Measurements from ENCODE around the gene GRAMD1C.

The GRAMD1C gene

DNA sequence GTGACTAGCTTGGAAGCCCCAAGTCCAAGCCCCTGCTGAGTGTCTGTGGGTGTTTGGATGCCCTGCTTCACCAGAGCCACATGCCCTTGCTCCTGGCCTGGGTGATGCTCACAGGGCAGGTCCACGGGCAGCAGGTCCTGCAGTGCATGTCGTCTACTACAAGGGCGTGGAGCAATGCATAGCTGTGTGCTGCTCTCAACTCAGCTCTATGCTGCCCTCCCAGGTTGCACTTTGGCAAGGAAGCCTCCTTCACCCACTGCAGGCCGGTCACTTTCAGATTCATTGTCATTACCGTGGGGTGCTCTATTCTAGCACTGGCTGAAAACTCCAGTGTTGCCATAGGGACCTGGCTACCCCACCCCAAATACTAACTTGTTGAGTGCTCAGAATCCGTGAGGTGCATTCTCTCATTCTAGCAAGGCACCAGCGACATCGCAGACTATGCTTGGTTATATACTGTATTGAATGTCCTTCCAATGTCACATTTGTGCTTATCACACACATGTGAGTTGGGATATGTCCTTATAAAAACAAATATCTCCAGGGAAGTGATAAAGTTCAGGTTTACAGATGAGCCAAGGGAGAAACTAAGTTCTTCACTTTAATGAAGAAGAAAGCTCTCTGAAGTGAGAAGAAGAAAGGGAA is 51.8 kb downstream of the GRAMD1C start:
- Mint-ChIP-seq H3K4me3 (no peak overlapping the region), H3K9me3 (no peaks in the 10 kb centered on the region), H3K4me1 (no peaks in the 10 kb centered on the region), H3K27ac (no peak overlapping the region), H3K27me3 (no peaks in the 10 kb centered on the region), H3K36me3 (peaks cover 4% of the 10 kb centered on the region)
- ATAC-seq (ENCODE audit: low read depth) (no peak), DNase-seq (ENCODE audit: low spot score in 2 of 2) (no peak)

DNA sequence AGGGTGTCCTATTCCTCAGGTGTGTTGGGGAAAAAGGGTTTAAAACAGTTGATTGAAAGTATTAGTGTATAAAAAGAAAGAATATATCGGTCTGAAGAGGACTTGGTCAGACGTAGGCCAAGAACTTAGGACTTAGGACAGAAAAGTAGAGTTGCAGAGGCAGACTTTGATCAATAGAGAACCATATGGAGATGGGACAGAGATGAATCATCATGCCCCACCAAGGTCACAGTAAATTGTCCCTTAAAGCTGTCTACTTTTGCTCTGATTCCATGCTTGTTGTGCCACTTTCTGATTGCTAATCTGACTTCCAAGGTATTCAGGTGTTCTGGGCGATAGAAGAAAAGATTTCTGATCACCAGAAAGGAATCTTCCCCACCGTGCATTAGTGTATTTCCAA is 56.3 kb downstream of the GRAMD1C start:
- H3K36me3 Mint-ChIP-seq = peaks cover 2% of the 10 kb centered on the region
- no peaks in the 10 kb centered on the region for H3K9me3 Mint-ChIP-seq
- H3K4me3 Mint-ChIP-seq = no peak overlapping the region
- ATAC-seq (ENCODE audit: low read depth) = no peak
- H3K4me1 Mint-ChIP-seq = peaks cover 7% of the 10 kb centered on the region
- no peaks in the 10 kb centered on the region for H3K27me3 Mint-ChIP-seq
- H3K27ac Mint-ChIP-seq = no peak overlapping the region
- DNase-seq (ENCODE audit: low spot score in 2 of 2) = no peak

DNA sequence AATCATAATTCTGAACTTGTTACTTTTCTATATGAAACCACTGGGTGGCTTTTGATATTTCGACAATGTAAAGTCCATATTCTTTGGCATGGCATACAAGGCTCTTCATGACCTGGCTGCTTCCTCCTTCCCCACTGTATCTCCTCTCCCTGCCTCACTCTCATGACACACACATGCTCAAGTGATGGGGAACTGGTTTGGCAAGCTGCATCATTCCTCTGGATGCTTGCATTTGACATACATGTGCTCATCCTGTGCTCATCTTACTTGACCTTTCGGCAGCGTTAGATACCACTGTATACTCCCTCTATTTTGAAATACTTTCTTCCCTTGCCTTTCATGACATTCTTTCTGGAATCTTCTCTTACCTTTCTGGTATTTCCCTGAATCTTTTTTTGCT is 57.4 kb downstream of the GRAMD1C start:
- Mint-ChIP-seq H3K9me3 (no peaks in the 10 kb centered on the region), H3K27me3 (no peaks in the 10 kb centered on the region)

DNA sequence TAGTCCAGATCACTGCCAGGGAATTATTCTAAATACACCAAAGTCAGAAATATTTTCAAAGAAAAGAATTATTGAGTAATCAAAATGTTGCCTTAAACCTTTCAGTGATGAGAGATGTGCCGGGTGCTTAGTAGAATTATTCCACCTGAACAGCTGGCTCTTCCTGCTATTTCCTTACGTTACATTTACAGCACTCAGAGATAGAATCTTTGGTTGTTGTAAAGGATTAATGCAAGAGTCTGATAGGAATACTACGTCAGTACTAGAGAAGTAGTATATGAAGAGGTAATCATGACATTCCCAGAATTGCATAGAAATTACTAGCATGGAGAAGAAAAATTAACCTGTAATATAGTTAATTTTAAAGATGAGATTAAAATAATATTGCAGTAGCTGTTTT is 58.3 kb downstream of the GRAMD1C start:
- DNase-seq (ENCODE audit: low spot score in 2 of 2) = no peak
- Mint-ChIP-seq H3K4me1 (peaks cover 7% of the 10 kb centered on the region), H3K27me3 (no peaks in the 10 kb centered on the region), H3K9me3 (no peaks in the 10 kb centered on the region), H3K4me3 (no peak overlapping the region), H3K27ac (no peak overlapping the region), H3K36me3 (peaks cover 2% of the 10 kb centered on the region)
- no peak for ATAC-seq (ENCODE audit: low read depth)

More for the DNA sequence above, 57.4 kb downstream of the GRAMD1C start:
- H3K27ac Mint-ChIP-seq = no peak overlapping the region
- H3K36me3 Mint-ChIP-seq = peaks cover 2% of the 10 kb centered on the region
- peaks cover 7% of the 10 kb centered on the region for H3K4me1 Mint-ChIP-seq
- DNase-seq (ENCODE audit: low spot score in 2 of 2) (no peak), ATAC-seq (ENCODE audit: low read depth) (no peak)
- no peak overlapping the region for H3K4me3 Mint-ChIP-seq

DNA sequence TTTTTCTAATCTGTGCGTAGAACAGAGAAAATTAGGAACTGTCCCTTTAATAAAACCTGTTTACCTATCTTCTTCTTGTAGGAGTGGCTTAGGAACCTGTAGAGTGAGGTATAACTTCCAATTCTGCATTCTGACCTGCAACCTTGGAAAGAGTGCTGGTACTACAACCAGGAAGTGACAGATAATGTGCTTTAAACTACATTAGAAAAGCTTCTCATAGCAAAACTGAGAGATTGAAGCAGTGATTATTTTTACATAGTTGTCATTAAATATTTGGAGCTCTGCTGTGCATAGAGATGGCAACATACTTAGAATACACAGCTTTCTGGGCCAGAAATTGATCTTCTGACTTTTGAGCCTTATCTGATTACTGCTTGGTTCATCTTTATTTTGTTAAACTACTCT is 58.8 kb downstream of the GRAMD1C start:
- no peaks in the 10 kb centered on the region for H3K9me3 Mint-ChIP-seq
- peak; percentile 58 for ATAC-seq (ENCODE audit: low read depth)
- H3K4me1 Mint-ChIP-seq = peaks cover 7% of the 10 kb centered on the region
- H3K4me3 Mint-ChIP-seq = no peak overlapping the region
- no peak for DNase-seq (ENCODE audit: low spot score in 2 of 2)
- H3K27me3 Mint-ChIP-seq = no peaks in the 10 kb centered on the region
- H3K27ac Mint-ChIP-seq = peak overlapping the region; percentile 14
- peaks cover 2% of the 10 kb centered on the region for H3K36me3 Mint-ChIP-seq

DNA sequence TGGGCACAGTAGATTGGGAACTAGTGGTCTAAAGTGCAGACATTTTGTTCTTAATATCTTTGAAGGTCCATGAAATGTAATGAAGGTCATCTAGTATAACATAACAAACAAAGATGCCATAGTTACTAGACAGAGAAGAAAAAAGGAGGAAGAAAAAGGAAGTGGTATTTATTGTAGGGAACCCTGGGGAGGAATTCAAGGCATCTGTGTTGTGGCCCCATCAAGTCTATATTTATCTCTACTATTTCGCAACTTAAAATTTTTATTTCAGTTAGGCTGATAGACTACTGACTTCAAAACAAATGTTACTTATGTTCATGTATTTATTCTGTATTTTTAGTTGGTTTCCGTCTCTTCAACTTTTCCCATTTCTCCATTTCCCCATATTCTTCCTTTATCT is 60.3 kb downstream of the GRAMD1C start:
- DNase-seq (ENCODE audit: low spot score in 2 of 2) = no peak
- no peaks in the 10 kb centered on the region for H3K27me3 Mint-ChIP-seq
- H3K27ac Mint-ChIP-seq = no peak overlapping the region
- peaks cover 7% of the 10 kb centered on the region for H3K4me1 Mint-ChIP-seq
- no peaks in the 10 kb centered on the region for H3K9me3 Mint-ChIP-seq
- peaks cover 6% of the 10 kb centered on the region for H3K36me3 Mint-ChIP-seq
- no peak overlapping the region for H3K4me3 Mint-ChIP-seq
- no peak for ATAC-seq (ENCODE audit: low read depth)

DNA sequence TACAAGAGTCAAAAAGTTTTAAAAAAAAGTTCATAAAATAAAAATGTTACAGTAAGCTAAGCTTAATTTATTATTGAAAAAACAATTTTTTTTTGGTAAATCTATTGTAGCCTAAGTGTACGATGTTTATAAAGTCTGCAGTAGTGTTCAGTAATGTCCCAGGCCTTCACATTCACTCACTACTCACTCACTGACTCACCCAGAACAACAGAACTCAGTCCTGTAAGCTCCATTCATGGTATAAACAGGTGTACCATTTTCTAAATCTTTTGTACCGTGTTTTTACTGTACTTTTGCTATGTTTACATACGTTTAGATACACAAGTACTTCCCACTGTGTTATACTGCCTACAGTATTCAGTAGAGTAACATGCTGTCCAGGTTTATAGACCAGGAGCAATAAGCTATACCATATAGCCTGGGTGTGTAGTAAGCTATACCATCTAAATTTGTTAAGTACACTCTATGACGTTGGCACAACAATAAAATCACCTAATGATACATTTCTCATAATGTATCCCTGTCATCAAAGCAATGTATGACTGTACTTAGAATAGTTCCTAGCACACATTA is 68.1 kb downstream of the GRAMD1C start:
- peaks cover 6% of the 10 kb centered on the region for H3K36me3 Mint-ChIP-seq
- peaks cover 3% of the 10 kb centered on the region for H3K4me1 Mint-ChIP-seq
- no peak overlapping the region for H3K27ac Mint-ChIP-seq
- H3K9me3 Mint-ChIP-seq = no peaks in the 10 kb centered on the region
- H3K4me3 Mint-ChIP-seq = no peak overlapping the region
- no peaks in the 10 kb centered on the region for H3K27me3 Mint-ChIP-seq
- ATAC-seq (ENCODE audit: low read depth) (no peak), DNase-seq (ENCODE audit: low spot score in 2 of 2) (no peak)

DNA sequence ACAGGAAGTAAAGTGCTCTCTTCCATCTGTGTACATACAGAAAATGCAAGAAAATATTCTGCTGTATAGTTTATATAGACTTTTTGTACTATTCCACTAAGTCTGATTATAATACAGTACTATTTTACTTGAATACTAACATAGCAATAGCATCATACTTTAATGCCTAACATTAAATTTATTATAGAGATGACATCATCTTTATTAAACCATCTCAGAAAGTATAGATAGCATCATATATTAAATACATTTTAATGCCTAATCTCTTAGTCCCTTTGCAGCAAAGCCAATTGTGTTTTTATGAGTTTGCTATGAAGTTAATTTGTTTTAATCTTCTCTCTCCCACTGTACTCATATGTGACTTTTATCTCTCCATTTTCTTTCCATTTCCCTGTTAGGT is 69.5 kb downstream of the GRAMD1C start:
- Mint-ChIP-seq H3K9me3 (no peaks in the 10 kb centered on the region), H3K36me3 (peaks cover 6% of the 10 kb centered on the region), H3K27me3 (no peaks in the 10 kb centered on the region), H3K4me3 (no peak overlapping the region), H3K4me1 (peaks cover 7% of the 10 kb centered on the region), H3K27ac (peak overlapping the region; percentile 45)
- no peak for ATAC-seq (ENCODE audit: low read depth)
- no peak for DNase-seq (ENCODE audit: low spot score in 2 of 2)

DNA sequence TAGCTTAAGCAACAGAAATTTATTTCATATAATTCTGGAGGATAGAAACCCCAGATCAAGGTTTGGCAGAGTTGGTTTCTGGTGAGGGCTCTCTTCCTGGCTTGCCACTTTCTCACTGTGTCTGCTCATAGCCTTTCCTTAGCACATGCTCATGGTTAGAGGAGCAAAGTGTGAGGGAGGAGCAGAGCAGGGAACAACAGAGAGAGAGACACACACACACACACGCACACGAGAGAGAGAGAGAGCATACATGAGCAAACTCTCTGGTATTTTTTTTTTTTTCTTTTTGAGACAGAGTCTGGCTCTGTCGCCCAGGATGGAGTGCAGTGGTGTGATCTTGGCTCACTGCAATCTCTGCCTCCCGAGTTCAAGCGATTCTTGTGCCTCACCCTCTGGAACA is 72.4 kb downstream of the GRAMD1C start:
- no peaks in the 10 kb centered on the region for H3K27me3 Mint-ChIP-seq
- H3K4me3 Mint-ChIP-seq = no peak overlapping the region
- ATAC-seq (ENCODE audit: low read depth) (no peak), DNase-seq (ENCODE audit: low spot score in 2 of 2) (no peak)
- no peaks in the 10 kb centered on the region for H3K9me3 Mint-ChIP-seq
- H3K4me1 Mint-ChIP-seq = peaks cover 7% of the 10 kb centered on the region
- peak overlapping the region; percentile 77 for H3K27ac Mint-ChIP-seq
- no peaks in the 10 kb centered on the region for H3K36me3 Mint-ChIP-seq

DNA sequence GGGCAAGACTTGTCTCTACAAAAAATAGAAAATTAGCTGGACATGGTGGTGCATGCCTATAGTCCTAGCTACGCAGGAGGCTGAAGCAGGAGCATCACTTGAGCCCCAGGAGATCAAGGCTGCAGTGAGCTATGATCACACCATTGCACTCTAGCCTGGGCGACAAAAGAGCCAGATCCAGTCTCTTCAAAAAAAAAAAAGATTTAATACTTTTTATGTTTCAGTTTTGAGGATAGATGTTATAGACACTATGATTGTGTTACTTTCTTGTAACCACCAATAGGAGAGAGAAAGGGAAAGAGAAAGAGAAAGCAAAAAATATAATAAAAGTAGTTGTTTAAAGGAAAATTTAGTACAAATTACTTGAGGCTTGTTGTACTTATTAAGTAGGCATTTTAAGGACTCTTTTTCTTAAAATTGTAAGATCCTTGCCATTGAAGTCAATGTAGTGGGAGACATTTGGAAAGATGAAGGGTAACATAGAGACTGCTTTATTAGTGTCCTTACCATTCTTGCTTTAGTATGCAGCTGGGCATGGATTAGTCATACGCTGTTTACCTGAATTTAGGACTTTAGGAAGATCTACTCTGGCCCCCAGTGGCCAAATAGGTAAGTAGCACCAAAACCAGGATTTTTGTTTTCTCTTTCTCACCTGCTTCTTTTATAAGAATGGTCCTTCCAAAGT is 74.1 kb downstream of the GRAMD1C start:
- DNase-seq (ENCODE audit: low spot score in 2 of 2) (peak; percentile 18 to 23), ATAC-seq (ENCODE audit: low read depth) (peak; percentile 96)
- Mint-ChIP-seq H3K36me3 (no peaks in the 10 kb centered on the region), H3K27me3 (no peaks in the 10 kb centered on the region), H3K27ac (peak overlapping the region; percentile 79), H3K4me3 (peak overlapping the region; percentile 41), H3K4me1 (peaks cover 7% of the 10 kb centered on the region), H3K9me3 (no peaks in the 10 kb centered on the region)

DNA sequence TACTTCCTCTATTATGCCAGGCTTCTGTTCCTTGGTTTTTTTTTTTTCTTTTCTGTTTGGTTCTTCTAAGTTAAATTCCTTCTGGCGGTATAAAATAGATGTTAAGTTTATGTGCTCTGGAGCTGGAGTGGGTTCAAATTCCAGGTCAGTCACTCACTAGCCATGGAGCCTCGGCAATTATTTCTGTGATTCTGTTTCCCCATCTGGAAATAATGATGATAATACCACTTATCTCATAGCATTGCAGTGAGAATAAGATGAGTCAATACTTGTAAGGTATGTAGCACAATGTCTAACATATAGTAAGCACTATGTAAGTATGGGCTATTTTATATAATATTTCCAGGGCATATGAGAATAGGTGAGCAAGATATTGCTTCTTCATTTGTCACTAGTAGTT is 76.1 kb downstream of the GRAMD1C start:
- no peak overlapping the region for H3K27ac Mint-ChIP-seq
- H3K36me3 Mint-ChIP-seq = no peaks in the 10 kb centered on the region
- DNase-seq (ENCODE audit: low spot score in 2 of 2) (no peak), ATAC-seq (ENCODE audit: low read depth) (no peak)
- no peaks in the 10 kb centered on the region for H3K27me3 Mint-ChIP-seq
- no peak overlapping the region for H3K4me3 Mint-ChIP-seq
- peaks cover 7% of the 10 kb centered on the region for H3K4me1 Mint-ChIP-seq
- H3K9me3 Mint-ChIP-seq = no peaks in the 10 kb centered on the region

DNA sequence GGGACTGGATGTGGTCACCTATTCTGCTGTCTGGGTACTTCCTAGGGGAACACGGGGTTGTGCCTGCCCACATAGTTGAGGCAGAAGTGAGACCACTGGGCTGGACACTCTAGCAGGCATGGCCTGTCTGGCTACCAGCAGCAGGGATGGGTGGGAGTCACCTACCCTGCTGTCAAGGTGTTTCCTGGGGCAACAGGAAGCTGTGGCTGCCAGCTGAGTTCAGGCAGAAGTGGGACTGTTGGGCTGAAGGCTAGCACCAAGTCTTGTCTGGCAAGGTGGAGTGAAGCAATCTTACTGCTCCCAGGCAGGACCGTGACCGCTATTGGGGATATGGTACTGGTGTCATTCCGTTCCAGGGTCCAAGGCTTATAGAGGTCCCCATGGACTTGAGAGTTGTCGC is 89.0 kb downstream of the GRAMD1C start:
- peaks cover 11% of the 10 kb centered on the region for H3K4me1 Mint-ChIP-seq
- ATAC-seq (ENCODE audit: low read depth) (peak; percentile 52), DNase-seq (ENCODE audit: low spot score in 2 of 2) (no peak)
- H3K27ac Mint-ChIP-seq = no peak overlapping the region
- no peak overlapping the region for H3K4me3 Mint-ChIP-seq
- peaks cover 31% of the 10 kb centered on the region for H3K36me3 Mint-ChIP-seq
- H3K9me3 Mint-ChIP-seq = peaks cover 18% of the 10 kb centered on the region
- no peaks in the 10 kb centered on the region for H3K27me3 Mint-ChIP-seq

DNA sequence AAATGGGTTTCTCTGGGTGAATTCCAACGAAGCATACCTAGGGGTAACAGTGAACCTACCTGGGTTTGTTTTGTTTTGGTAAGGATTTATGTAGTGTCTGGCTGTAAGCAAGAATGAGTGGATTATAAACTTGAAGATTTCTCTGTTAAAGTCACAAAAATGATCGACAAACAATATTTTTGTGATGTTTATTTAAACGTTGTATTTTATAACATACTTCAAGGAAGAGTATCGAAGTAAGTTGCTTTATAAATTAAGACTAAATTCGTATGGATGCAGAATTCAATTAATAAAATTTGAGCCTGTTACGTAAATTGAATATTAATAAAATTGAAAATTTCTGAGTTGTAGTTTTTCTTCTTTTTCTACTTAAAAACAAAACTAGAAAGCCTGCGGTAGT is 108.2 kb downstream of the GRAMD1C start:
- peaks cover 18% of the 10 kb centered on the region for H3K4me1 Mint-ChIP-seq
- no peaks in the 10 kb centered on the region for H3K27me3 Mint-ChIP-seq
- ATAC-seq (ENCODE audit: low read depth) (no peak), DNase-seq (ENCODE audit: low spot score in 2 of 2) (no peak)
- H3K27ac Mint-ChIP-seq = peak overlapping the region; percentile 92
- peaks cover 7% of the 10 kb centered on the region for H3K36me3 Mint-ChIP-seq
- peak overlapping the region; percentile 91 for H3K4me3 Mint-ChIP-seq
- no peaks in the 10 kb centered on the region for H3K9me3 Mint-ChIP-seq

DNA sequence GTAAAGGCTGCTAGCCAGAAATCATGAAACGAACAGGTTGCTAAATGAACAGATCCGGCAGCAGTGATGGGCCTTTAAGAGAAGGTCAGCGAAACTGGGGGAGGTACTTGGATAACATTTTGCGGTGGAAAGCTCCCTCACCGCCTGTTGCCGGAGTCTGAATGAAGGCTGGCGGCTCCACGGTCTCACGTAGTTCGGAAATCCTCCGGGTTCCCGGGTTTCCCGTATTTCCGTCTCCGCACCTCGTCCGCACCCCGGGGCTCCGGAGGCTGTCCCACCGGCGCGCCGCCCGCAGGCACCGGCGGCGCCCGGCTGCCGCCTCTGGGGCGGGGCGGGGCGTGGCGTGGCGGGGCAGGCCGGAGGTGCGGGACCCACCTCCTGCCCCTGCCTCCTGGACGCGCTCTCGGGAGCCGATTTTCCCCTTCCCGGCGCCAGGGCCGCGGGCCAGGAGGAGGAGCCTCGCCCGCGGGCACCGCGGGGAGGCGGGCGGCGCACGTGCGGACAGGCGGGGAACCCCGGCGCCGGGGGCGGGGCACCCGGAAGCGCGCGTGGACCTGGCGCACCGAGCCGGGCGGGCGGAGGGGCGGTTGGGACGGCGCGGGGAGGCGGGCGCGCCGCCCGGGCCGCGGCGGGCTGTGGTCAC is 108.9 kb downstream of the GRAMD1C start, which contains the start of gene ZDHHC23:
Gene ZDHHC23 (plus strand): TSS at position 642 of the 643 bp plus-strand sequence. CDS start 790 bp downstream, outside the sequence.
- H3K36me3 Mint-ChIP-seq = peaks cover 9% of the 10 kb centered on the region
- DNase-seq (ENCODE audit: low spot score in 2 of 2) (peak; percentile 77 to 82), ATAC-seq (ENCODE audit: low read depth) (peak; percentile 84)
- H3K27ac Mint-ChIP-seq = peak within 1 kb of the TSS; percentile 92
- H3K9me3 Mint-ChIP-seq = peaks cover 2% of the 10 kb centered on the region
- peak within 1 kb of the TSS; percentile 91 for H3K4me3 Mint-ChIP-seq
- no peaks in the 10 kb centered on the region for H3K27me3 Mint-ChIP-seq
- peaks cover 18% of the 10 kb centered on the region for H3K4me1 Mint-ChIP-seq
